NCI-H526 treated with DMSO at 0.1 percent for 48 hours (cell line): Measurements from ENCODE around the gene FAM163B.

Experiments
- DNase-seq: peaks from one replicate; lab custom pipeline; 2025; lab: John Stamatoyannopoulos, UW

FAM163B gene

GRCh38 chr9:133581011-133581410, 28.2 kb downstream of the FAM163B start:
- no peak for DNase-seq

GRCh38 chr9:133580419-133580738, 28.8 kb downstream of the FAM163B start:
- no peak for DNase-seq

GRCh38 chr9:133579601-133580418, 29.4 kb downstream of the FAM163B start:
- no peak for DNase-seq

GRCh38 chr9:133578524-133579441, 30.4 kb downstream of the FAM163B start:
- DNase-seq = no peak

- DNase-seq = no peak
These were observed 31.5 kb downstream of the FAM163B start for GRCh38 chr9:133577737-133578112.

- DNase-seq = no peak
These were observed 32.1 kb downstream of the FAM163B start for GRCh38 chr9:133576875-133577736.

- DNase-seq = no peak
These were observed 32.9 kb downstream of the FAM163B start for GRCh38 chr9:133576031-133576874.

- DNase-seq = no peak
These were observed 33.8 kb downstream of the FAM163B start for GRCh38 chr9:133575186-133576030.

- no peak for DNase-seq
These were observed 34.4 kb downstream of the FAM163B start for GRCh38 chr9:133574771-133575170.

- no peak for DNase-seq
These were observed 35.2 kb downstream of the FAM163B start for GRCh38 chr9:133573791-133574515.

- DNase-seq = no peak
These were observed 36.3 kb downstream of the FAM163B start for GRCh38 chr9:133572821-133573361.

GRCh38 chr9:133571896-133572595, 37.1 kb downstream of the FAM163B start:
- no peak for DNase-seq

GRCh38 chr9:133571391-133571890, 37.7 kb downstream of the FAM163B start:
- DNase-seq = no peak

- DNase-seq = no peak
These were observed 38.5 kb downstream of the FAM163B start for GRCh38 chr9:133570691-133571080.

GRCh38 chr9:133569891-133570690, 39.1 kb downstream of the FAM163B start:
- DNase-seq = no peak

GRCh38 chr9:133569121-133569785, 39.9 kb downstream of the FAM163B start:
- DNase-seq = no peak

- DNase-seq = no peak
These were observed 41.0 kb downstream of the FAM163B start for GRCh38 chr9:133568186-133568585.
